Neutrophil (primary cell): ENCODE results near the gene HSPA1B.
A peak's percentile ranks its signal among the peaks of the same experiment; 100 is the strongest.
"Not testable (repeated sequence)": the region's sequence is repeated elsewhere in the genome, so short reads cannot be mapped to it uniquely, and the experiment has no call there.

Source experiments
- H3K27ac ChIP-seq: fragments of 200-600 bp; sonication (generic); 2 replicates; pipeline ENCODE4 v1.5.1; 2016; ENCODE audit warnings: mild to moderate bottlenecking, moderate library complexity
- H3K27me3 ChIP-seq: fragments of 200-600 bp; sonication (generic); 2 replicates; pipeline ENCODE4 v1.6.0; 2016; ENCODE audit warnings: mild to moderate bottlenecking
- H3K36me3 ChIP-seq: fragments of 200-600 bp; sonication (generic); 2 replicates; pipeline ENCODE4 v1.5.1; 2017
- H3K4me1 ChIP-seq, 2 experiments: fragments of 200-600 bp in 1 of 2; sonication (generic) in 1 of 2; 1 replicate in 1 of 2; 2 replicates in 1 of 2; pipeline versions ENCODE4 v1.5.1 to v1.6.1; 2013 to 2016; ENCODE audit warnings: low read depth in 1 of 2, low read length in 1 of 2, mild to moderate bottlenecking in 1 of 2, moderate library complexity in 1 of 2; ENCODE audit not compliant: control insufficient read depth in 1 of 2, insufficient read depth in 1 of 2
- H3K4me3 ChIP-seq, 2 experiments: fragments of 200-600 bp in 1 of 2; sonication (generic) in 1 of 2; 1 replicate in 1 of 2; 2 replicates in 1 of 2; pipeline ENCODE4 v1.5.1; 2013 to 2016; ENCODE audit warnings: low read depth in 1 of 2, low read length in 1 of 2, mild to moderate bottlenecking in 1 of 2, moderate library complexity in 1 of 2
- H3K9me3 ChIP-seq: fragments of 200-600 bp; sonication (generic); 2 replicates; pipeline ENCODE4 v1.5.1; 2016
- TF ChIP-seq, protein P1 (sequence below): fragments of 200-600 bp; sonication (generic); IDR thresholded peaks from 2 replicates; pipeline ENCODE4 v1.5.1; 2016; ENCODE audit warnings: antibody characterized with exemption

The HSPA1B gene

DNA sequence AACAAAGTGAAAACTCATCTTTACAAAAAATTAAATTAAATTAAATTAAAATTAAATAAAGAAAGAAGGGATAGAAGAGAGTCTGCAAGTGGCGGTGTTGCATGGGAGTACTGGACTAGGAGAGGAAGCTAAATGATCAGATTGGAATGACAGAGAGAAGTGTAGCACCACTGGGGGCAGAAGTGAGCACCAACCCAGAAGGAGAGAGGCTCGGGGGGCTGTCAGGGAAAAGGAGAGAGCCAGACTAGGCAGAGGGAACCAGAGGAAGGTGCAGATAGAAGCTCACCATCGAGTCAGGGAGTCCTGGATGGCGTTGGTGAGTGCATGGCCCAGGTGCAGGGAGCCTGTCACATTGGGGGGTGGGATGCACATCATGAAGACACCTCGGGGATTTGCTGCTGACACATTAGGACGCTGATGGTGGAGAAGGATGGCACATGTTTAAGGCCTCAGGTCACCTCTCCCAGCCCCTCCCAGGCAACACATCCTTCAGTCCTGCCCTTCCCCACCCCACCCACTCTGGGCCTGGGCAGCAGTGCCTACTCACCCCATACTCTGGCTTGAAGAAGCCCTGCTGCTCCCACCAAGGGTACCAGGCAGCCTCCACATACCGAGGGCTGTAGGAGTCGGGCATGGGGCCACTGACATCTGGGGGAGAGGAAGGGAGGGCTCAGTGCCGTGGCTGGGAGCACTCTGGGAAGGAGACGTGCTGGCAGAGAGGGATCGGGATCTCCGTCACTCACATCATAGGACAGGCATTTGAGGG, 36.0 kb upstream of the HSPA1B start:
- H3K9me3 ChIP-seq = no peaks in the 10 kb centered on the region
- H3K27ac ChIP-seq = no peak overlapping the region
- TF ChIP-seq, protein P1, sequence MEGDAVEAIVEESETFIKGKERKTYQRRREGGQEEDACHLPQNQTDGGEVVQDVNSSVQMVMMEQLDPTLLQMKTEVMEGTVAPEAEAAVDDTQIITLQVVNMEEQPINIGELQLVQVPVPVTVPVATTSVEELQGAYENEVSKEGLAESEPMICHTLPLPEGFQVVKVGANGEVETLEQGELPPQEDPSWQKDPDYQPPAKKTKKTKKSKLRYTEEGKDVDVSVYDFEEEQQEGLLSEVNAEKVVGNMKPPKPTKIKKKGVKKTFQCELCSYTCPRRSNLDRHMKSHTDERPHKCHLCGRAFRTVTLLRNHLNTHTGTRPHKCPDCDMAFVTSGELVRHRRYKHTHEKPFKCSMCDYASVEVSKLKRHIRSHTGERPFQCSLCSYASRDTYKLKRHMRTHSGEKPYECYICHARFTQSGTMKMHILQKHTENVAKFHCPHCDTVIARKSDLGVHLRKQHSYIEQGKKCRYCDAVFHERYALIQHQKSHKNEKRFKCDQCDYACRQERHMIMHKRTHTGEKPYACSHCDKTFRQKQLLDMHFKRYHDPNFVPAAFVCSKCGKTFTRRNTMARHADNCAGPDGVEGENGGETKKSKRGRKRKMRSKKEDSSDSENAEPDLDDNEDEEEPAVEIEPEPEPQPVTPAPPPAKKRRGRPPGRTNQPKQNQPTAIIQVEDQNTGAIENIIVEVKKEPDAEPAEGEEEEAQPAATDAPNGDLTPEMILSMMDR = no peak
- H3K36me3 ChIP-seq = no peaks in the 10 kb centered on the region
- H3K27me3 ChIP-seq = no peaks in the 10 kb centered on the region
- H3K4me3 ChIP-seq = no peak overlapping the region
- H3K4me1 ChIP-seq = peaks cover 16 to 19% of the 10 kb centered on the region in 2 experiments

DNA sequence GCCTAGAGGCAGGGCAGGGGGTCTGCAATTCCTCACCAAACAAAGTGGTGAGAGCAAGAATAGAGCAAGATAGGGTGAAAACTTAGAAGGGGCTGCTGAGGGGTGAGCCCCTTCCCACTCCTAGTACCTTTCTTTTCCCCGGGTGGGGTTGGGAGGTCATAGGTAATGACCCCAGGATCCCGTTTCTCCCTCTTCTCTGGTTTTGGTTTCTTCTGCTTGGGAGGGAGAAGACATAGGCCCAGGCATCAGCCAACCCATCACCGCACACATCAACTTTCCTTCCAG, 35.5 kb upstream of the HSPA1B start:
- TF ChIP-seq, protein P1 = no peak
- no peaks in the 10 kb centered on the region for H3K36me3 ChIP-seq
- H3K4me3 ChIP-seq = no peak overlapping the region
- no peaks in the 10 kb centered on the region for H3K9me3 ChIP-seq
- no peak overlapping the region for H3K27ac ChIP-seq
- H3K27me3 ChIP-seq = no peaks in the 10 kb centered on the region
- peaks cover 18 to 22% of the 10 kb centered on the region in 2 experiments for H3K4me1 ChIP-seq

DNA sequence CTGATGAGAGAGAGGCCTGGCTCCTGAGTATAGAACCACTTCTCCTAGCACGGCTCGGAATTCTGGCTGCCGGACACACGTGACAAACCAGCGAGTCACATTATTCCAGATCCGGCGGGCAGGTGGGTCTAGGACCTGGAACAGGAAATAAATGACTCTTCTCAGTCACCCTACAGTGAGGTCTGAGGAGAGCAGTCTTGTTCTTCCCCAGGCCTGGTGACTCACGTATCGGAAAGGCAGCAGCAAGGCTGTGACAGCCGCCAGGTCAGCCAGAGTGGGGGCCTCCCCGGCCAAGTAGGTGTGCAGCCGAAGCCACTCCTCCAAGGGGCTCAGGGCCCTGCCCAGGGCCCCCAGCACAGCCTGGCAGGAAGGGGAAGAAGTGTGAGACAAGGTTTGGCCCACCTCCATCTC, 34.8 kb upstream of the HSPA1B start:
- peaks cover 26 to 29% of the 10 kb centered on the region in 2 experiments for H3K4me1 ChIP-seq
- no peak overlapping the region for H3K27ac ChIP-seq

DNA sequence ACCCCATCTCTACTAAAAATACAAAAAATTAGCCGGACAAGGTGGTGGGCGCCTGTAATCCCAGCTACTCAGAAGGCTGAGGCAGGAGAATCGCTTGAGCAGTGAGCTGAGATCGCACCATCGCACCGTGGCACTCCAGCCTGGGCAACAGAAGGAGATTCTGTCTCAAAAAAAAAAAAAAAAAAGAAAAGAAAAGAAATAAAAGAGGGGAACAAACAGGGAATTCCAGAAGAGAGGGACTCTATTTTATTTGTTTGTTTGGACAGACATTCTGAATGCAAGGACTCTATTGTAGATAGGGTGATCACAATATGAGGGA, 33.7 kb upstream of the HSPA1B start:
- H3K9me3 ChIP-seq, H3K27me3 ChIP-seq, H3K4me3 ChIP-seq, H3K36me3 ChIP-seq, H3K27ac ChIP-seq: not testable (repeated sequence)
- H3K4me1 ChIP-seq = peaks cover 30 to 31% of the 10 kb centered on the region in 2 experiments

More for the DNA sequence above, 34.8 kb upstream of the HSPA1B start:
- H3K36me3 ChIP-seq = no peaks in the 10 kb centered on the region
- no peaks in the 10 kb centered on the region for H3K27me3 ChIP-seq
- no peaks in the 10 kb centered on the region for H3K9me3 ChIP-seq
- H3K4me3 ChIP-seq = no peak overlapping the region
- TF ChIP-seq, protein P1 = no peak

DNA sequence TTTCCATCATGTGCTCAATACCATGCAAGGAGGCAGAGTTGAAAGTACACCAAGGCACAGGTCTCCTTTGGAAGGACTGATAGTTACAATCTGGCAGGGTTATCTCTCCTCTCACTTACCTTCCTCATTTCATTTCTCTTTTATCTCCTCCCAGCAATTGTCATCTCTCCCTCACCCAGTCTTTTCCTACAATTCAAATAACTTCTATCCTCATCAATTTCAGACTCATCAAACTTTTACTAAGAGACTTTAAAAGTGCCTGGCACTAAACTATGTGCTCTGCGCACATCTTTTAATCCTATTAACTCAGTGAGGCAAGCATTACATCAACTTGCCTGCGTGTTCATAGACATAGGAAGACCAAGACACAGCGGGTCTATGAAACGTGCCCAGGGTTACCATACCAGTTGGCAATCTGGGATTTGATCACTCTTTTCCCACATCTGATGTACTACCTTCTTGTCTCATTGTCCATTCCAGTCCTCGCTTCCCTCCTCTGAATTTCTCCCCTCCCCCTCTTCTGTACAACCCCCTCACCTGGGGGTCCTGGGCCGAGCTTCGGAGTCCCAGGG, 33.2 kb upstream of the HSPA1B start:
- Histone ChIP-seq H3K4me1 (peaks cover 30 to 31% of the 10 kb centered on the region in 2 experiments), H3K9me3 (no peaks in the 10 kb centered on the region), H3K4me3 (peak overlapping the region in 1 of 2 experiments; percentile 90), H3K27ac (no peak overlapping the region), H3K36me3 (no peaks in the 10 kb centered on the region), H3K27me3 (no peaks in the 10 kb centered on the region)
- TF ChIP-seq, protein P1 = no peak

DNA sequence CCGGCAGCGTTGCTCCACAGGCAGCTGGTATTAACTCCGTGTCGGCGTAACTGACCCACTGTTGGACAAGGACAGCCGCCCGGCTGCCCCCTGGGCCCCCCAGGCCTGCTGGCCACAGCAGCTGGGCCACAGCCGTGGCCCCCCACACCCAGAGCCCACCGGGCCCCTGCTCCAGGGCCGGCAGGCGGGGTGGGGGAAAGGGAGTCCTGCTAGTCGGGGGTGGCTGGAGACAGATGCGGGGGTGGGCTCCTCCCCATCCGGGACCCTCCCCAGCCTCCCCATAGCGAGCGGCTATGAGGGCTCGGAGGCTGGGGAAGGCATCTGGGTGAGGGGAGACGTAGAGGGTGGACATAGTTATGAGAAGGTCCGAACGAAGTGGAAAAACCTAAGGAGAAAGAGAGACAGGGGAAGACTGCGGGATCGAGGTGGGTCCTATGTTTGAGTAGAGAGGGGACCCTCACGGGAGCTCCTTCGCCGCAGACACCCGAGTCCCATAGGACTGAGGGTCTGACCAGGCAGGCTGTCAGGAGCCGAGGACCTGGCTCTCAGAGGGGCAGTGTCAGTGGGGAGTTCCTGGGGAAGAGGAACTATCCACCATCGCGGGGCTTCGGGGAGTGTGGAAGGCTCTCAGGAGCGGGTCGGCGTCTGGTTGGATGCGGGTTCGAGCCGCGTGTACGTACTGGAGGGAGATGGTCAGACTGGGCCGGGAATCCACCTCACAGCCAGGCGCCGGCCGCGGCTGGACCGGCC, 32.5 kb upstream of the HSPA1B start:
- TF ChIP-seq, protein P1 = no peak
- Histone ChIP-seq H3K27ac (peak overlapping the region; percentile 99), H3K4me1 (peaks cover 30 to 31% of the 10 kb centered on the region in 2 experiments)

More for the DNA sequence above, 32.5 kb upstream of the HSPA1B start:
- H3K27me3 ChIP-seq = no peaks in the 10 kb centered on the region
- peak overlapping the region; percentile 87 to 90 for H3K4me3 ChIP-seq
- no peaks in the 10 kb centered on the region for H3K36me3 ChIP-seq
- no peaks in the 10 kb centered on the region for H3K9me3 ChIP-seq
